Loucy (cell line): ENCODE results near the gene ZFYVE26.

Source experiments
- CTCF ChIP-seq: fragments of 200-600 bp; sonication (generic); conservative IDR thresholded peaks from 2 replicates; pipeline ENCODE4 v1.5.1; 2014; ENCODE audit warnings: mild to moderate bottlenecking, antibody characterized with exemption, low read length
- EZH2phosphoT487 ChIP-seq: fragments of 200-600 bp; IDR thresholded peaks from 2 replicates; pipeline ENCODE4 v1.6.1; 2018; ENCODE audit warnings: antibody characterized with exemption, mild to moderate bottlenecking, moderate library complexity, borderline replicate concordance

DNA sequence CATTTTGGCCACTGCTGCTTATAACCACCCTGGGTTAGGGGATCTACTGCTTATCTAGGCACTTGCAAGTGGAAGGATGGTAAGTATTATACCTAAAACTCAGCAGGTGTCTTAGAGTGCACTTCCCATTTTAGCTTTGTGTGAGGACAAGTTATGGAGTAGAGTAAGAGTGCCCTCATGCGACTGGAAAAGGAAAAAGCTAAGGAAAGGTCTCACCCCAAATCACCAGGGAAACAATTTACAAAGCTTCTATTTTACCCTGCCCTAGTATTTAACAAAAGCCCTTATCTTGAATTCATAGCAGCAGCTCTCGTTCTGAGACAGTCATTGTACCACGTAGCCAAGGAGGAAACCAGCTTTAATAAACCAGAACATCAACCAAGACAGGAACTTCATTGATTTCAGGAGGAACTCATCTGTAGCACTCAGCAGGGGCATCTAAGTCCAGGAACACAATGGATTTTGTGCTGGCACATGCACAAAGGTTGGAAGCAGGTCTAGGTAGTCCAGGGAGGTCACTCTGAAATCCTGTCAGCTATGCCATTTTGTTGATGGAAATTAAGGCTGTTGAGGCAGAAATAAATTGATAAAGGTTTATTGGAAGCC, 111.8 kb downstream of the ZFYVE26 start:
- peak; percentile 83 for TF ChIP-seq CTCF
- no peak for TF ChIP-seq EZH2phosphoT487
